Ectodermal cell (in vitro differentiated cells): Measurements from ENCODE around the gene ANKRD61.
"Not testable (repeated sequence)": the region's sequence is repeated elsewhere in the genome, so short reads cannot be mapped to it uniquely, and the experiment has no call there.

Experiments used
- H3K27ac ChIP-seq: 2 replicates; pipeline ENCODE4 v1.7.0; 2013; ENCODE audit warnings: mild to moderate bottlenecking, low read depth, low read length; ENCODE audit not compliant: insufficient read depth, poor library complexity, severe bottlenecking
- H3K27me3 ChIP-seq: 2 replicates; pipeline ENCODE4 v1.7.0; 2013; ENCODE audit warnings: mild to moderate bottlenecking, low read length; ENCODE audit not compliant: insufficient read depth, control insufficient read depth, poor library complexity, severe bottlenecking
- H3K36me3 ChIP-seq: one replicate; pipeline ENCODE4 v1.7.0; 2013; ENCODE audit warnings: low read length; ENCODE audit not compliant: control insufficient read depth, insufficient read depth
- H3K4me1 ChIP-seq: one replicate; pipeline ENCODE4 v1.7.0; 2013; ENCODE audit warnings: low read length; ENCODE audit not compliant: control insufficient read depth, insufficient read depth
- H3K4me3 ChIP-seq: 2 replicates; pipeline ENCODE4 v1.7.0; 2013; ENCODE audit warnings: low read depth, low read length, control low read depth; ENCODE audit not compliant: insufficient read depth
- H3K9me3 ChIP-seq: 2 replicates; pipeline ENCODE4 v1.7.0; 2013; ENCODE audit warnings: mild to moderate bottlenecking, low read length, moderate library complexity; ENCODE audit not compliant: control insufficient read depth
- WGBS, 2 experiments: methylation state at CpG; one replicate each; pipeline ENCODE4 v1.1.7; 2013; ENCODE audit warnings: missing lambda C conversion rate in 2 of 2; 5-methylcytosine and 5-hydroxymethylcytosine counted together

Gene ANKRD61

GRCh38 chr7:6031567-6031966 is 391 bp downstream of the ANKRD61 start:
- H3K27ac ChIP-seq: no peak overlapping the region
- H3K27me3 ChIP-seq: no peaks in the 10 kb centered on the region
- peaks cover 29% of the 10 kb centered on the region for H3K36me3 ChIP-seq
- no peaks in the 10 kb centered on the region for H3K4me1 ChIP-seq
- no peaks in the 10 kb centered on the region for H3K9me3 ChIP-seq
- H3K4me3 ChIP-seq: no peak overlapping the region
- WGBS, 2 experiments: 92 to 96% methylated on average over 3 of the region's 3 CpGs

DNA sequence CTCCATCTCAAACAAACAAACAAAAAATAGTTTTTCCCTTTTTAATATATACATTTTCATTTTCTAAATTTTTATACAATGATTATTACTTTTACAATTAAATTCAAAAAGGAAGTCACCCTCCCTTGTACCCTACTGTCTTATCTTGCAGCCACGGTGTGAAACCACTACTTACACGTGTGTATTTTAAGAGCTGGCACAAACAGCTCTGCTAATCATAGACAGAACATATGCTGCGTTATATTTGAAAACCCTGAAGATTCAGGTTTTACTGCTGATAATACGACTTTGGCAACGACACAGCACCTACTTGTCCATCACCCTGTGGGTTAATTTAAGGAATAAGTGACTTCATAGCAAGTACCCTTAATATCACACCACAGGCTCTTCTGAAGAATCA is 991 bp downstream of the ANKRD61 start:
- WGBS, 2 experiments: 96 to 100% methylated on average over 5 of the region's 5 CpGs
- H3K27me3 ChIP-seq: no peaks in the 10 kb centered on the region
- no peaks in the 10 kb centered on the region for H3K4me1 ChIP-seq
- H3K9me3 ChIP-seq: no peaks in the 10 kb centered on the region
- no peak overlapping the region for H3K27ac ChIP-seq
- no peak overlapping the region for H3K4me3 ChIP-seq
- H3K36me3 ChIP-seq: peaks cover 23% of the 10 kb centered on the region

DNA sequence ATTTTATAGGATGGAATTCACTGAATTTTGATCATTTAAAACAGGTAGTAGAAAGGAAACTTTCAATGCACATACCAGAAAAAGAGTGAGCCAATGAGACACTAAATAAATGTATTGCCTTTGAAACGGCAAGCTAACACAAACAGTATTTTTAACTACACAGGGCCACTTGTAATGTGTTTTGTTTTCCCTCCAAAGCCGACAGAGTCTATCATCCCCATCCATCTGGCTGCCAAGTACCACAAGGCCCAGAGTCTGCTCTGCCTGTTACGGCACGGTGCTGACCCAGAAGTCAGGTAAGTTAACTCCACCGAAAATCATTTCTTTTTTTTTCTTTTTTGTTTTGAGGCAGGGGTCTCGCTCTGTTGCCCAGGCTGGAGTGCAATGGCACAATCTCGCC is 1.5 kb downstream of the ANKRD61 start:
- 92 to 93% methylated on average over 7 of the region's 7 CpGs for WGBS, 2 experiments
- H3K27ac ChIP-seq: no peak overlapping the region
- no peak overlapping the region for H3K4me3 ChIP-seq
- H3K4me1 ChIP-seq: no peaks in the 10 kb centered on the region
- H3K9me3 ChIP-seq: no peaks in the 10 kb centered on the region
- no peaks in the 10 kb centered on the region for H3K27me3 ChIP-seq
- H3K36me3 ChIP-seq: peaks cover 22% of the 10 kb centered on the region

GRCh38 chr7:6035165-6035564 is 4.0 kb downstream of the ANKRD61 start:
- Histone ChIP-seq H3K36me3 (peaks cover 29% of the 10 kb centered on the region), H3K9me3 (no peaks in the 10 kb centered on the region), H3K27ac (no peak overlapping the region), H3K4me3 (no peak overlapping the region), H3K27me3 (no peaks in the 10 kb centered on the region), H3K4me1 (no peaks in the 10 kb centered on the region)
- 97 to 98% methylated on average over 10 of the region's 10 CpGs for WGBS, 2 experiments

- WGBS, 2 experiments: 94 to 96% methylated on average over 13 of the region's 13 CpGs
- Histone ChIP-seq H3K9me3 (no peaks in the 10 kb centered on the region), H3K27me3 (no peaks in the 10 kb centered on the region), H3K4me3 (no peak overlapping the region), H3K36me3 (peaks cover 32% of the 10 kb centered on the region), H3K4me1 (no peaks in the 10 kb centered on the region), H3K27ac (no peak overlapping the region)
These were observed 4.5 kb downstream of the ANKRD61 start for GRCh38 chr7:6035686-6036085.

GRCh38 chr7:6049780-6050179 is 18.6 kb downstream of the ANKRD61 start:
- 100% methylated on average over 3 of the region's 4 CpGs; no CpG with 5 or more reads in 1 of the 2 experiments for WGBS, 2 experiments
- Histone ChIP-seq H3K36me3 (peaks cover 17% of the 10 kb centered on the region), H3K27ac (no peak overlapping the region)

DNA sequence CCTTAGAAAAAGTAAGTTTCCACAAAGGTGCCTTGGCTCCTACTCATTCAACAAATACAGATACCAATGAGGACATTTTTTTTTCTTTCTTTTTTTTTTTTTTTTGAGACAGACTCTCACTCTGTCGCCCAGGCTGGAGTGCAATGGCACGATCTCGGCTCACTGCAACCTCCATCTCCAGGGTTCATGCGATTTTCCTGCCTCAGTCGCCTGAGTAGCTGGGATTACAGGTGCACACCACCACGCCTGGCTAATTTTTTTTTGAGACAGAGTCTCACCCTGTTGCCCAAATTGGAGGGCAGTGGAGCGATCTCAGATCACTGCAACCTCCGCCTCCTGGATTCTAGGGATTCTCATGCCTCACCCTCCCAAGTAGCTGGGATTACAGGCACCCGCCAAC is 20.0 kb downstream of the ANKRD61 start:
- H3K36me3 ChIP-seq: peaks cover 17% of the 10 kb centered on the region
- H3K4me3 ChIP-seq: not testable (repeated sequence)

More at GRCh38 chr7:6049780-6050179, 18.6 kb downstream of the ANKRD61 start:
- Histone ChIP-seq H3K27me3 (no peaks in the 10 kb centered on the region), H3K9me3 (no peaks in the 10 kb centered on the region), H3K4me1 (no peaks in the 10 kb centered on the region), H3K4me3 (no peak overlapping the region)

GRCh38 chr7:6056616-6057015 is 25.4 kb downstream of the ANKRD61 start:
- Histone ChIP-seq H3K4me3 (no peak overlapping the region), H3K27me3 (no peaks in the 10 kb centered on the region), H3K4me1 (peaks cover 5% of the 10 kb centered on the region), H3K27ac (no peak overlapping the region), H3K36me3 (peaks cover 9% of the 10 kb centered on the region), H3K9me3 (no peaks in the 10 kb centered on the region)
- WGBS, 2 experiments: 94 to 96% methylated on average over 1 of the region's 1 CpG

More for the DNA sequence above, 20.0 kb downstream of the ANKRD61 start:
- 88 to 93% methylated on average over 9 of the region's 9 CpGs for WGBS, 2 experiments
- H3K4me1 ChIP-seq, H3K9me3 ChIP-seq, H3K27me3 ChIP-seq, H3K27ac ChIP-seq: not testable (repeated sequence)

GRCh38 chr7:6057316-6058129 is 26.3 kb downstream of the ANKRD61 start:
- H3K9me3 ChIP-seq: no peaks in the 10 kb centered on the region
- H3K4me3 ChIP-seq: peak overlapping the region; percentile 76
- peaks cover 5% of the 10 kb centered on the region for H3K4me1 ChIP-seq
- peaks cover 9% of the 10 kb centered on the region for H3K36me3 ChIP-seq
- WGBS, 2 experiments: 80 to 85% methylated on average over 12 to 13 of the region's 14 CpGs
- no peak overlapping the region for H3K27ac ChIP-seq
- H3K27me3 ChIP-seq: no peaks in the 10 kb centered on the region

DNA sequence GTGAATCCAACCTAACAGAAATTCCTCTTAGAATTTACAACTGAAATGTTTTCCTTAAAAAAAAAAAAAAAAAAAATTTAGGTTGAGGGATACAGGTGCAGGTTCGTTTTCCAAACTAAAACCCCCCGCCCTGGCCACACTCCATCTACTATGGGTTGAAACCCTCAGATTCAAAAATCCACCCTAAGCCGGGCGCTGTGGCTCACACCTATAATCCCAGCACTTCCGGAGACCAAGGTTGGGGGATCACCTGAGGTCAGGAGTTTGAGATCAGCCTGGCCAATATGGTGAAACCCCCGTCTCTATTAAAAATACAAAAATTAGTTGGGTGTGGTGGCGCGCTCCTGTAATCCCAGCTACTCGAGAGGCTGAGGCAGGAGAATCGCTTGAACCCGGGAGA is 28.8 kb downstream of the ANKRD61 start:
- H3K9me3 ChIP-seq, H3K27ac ChIP-seq, H3K27me3 ChIP-seq, H3K4me3 ChIP-seq, H3K4me1 ChIP-seq, H3K36me3 ChIP-seq: not testable (repeated sequence)
- 84 to 87% methylated on average over 11 of the region's 11 CpGs for WGBS, 2 experiments
